Heart right ventricle (tissue), 16 donors: ENCODE results near the gene PDZD8. TPM values are rescaled to one million over a fixed set of nuclear protein-coding genes. Genes with fewer than 3 reads are reported as not detected.
A peak's percentile ranks its signal among the peaks of the same experiment; 100 is the strongest.

Source experiments
- ATAC-seq, 8 donors: fragments of 200-7000 bp; cut with Tn5 transposase; one replicate each; pipeline ENCODE4 v1.9.1; 2020; ENCODE audit warnings: mild to moderate bottlenecking in 8 of 8, moderate library complexity in 8 of 8, moderate number of reproducible peaks in 1 of 8
- DNase-seq, 2 donors: peaks; one replicate each; pipeline ENCODE4 v3.0.0-alpha.2; 2020
- H3K27ac ChIP-seq, 10 donors: fragments of 200-600 bp; sonication (generic) in 2 of 10; one replicate each; pipeline versions ENCODE4 v1.5.0 to v1.8.0; 2020 to 2022; ENCODE audit warnings: mild to moderate bottlenecking in 3 of 10
- H3K27me3 ChIP-seq, 7 donors: fragments of 200-600 bp; one replicate each; pipeline ENCODE4 v1.8.0; 2021 to 2022; ENCODE audit warnings: mild to moderate bottlenecking in 2 of 7
- H3K36me3 ChIP-seq, 9 donors: fragments of 200-600 bp; sonication (generic) in 1 of 9; one replicate each; pipeline versions ENCODE4 v1.5.0 to v1.8.0; 2020 to 2022; ENCODE audit warnings: mild to moderate bottlenecking in 2 of 9
- H3K4me1 ChIP-seq, 9 donors: fragments of 200-600 bp; sonication (generic) in 1 of 9; one replicate each; pipeline versions ENCODE4 v1.5.0 to v1.8.0; 2020 to 2022; ENCODE audit warnings: mild to moderate bottlenecking in 4 of 9
- H3K4me3 ChIP-seq, 10 donors: fragments of 200-600 bp; sonication (generic) in 2 of 10; one replicate each; pipeline versions ENCODE4 v1.5.0 to v1.8.0; 2020 to 2022; ENCODE audit warnings: mild to moderate bottlenecking in 7 of 10, moderate library complexity in 2 of 10
- H3K9me3 ChIP-seq, 11 donors: fragments of 200-600 bp in 10 of 11; sonication (generic) in 2 of 11; one replicate each; pipeline versions ENCODE4 v1.5.0 to v1.8.0; 2013 to 2022; ENCODE audit warnings: mild to moderate bottlenecking in 2 of 11, control low read depth in 1 of 11, moderate library complexity in 1 of 11
- WGBS, 2 donors: extraction: QIAGEN DNeasy Blood & Tissue Kit; methylation state at CpG; one replicate each; pipeline ENCODE4 v1.1.7; 2013; ENCODE audit warnings: inconsistent platforms in 1 of 2; 5-methylcytosine and 5-hydroxymethylcytosine counted together
- intact Hi-C, 10 donors: fragments of 100-400 bp; cut with DNase I; formaldehyde crosslinking; loops; one replicate each; pipeline versions ENCODE4 v1.11.1 to v1.14.2; 2022
- long read RNA-seq, 3 donors: library from polyadenylated mRNA; unstranded; transcript quantifications; one replicate each; pipeline ENCODE4 v2.0.0, GENCODE V29; 2020 to 2021
- polyA plus RNA-seq, 2 donors: library from polyadenylated mRNA; stranded (reverse); fragments of 200-250 nt; gene quantifications; one replicate each; pipeline ENCODE4 v1.2.3, GENCODE V29; 2013
- total RNA-seq, 10 donors: library from RNA; stranded (reverse); fragmentation: NEBNext Ultra II Directional in 3 of 10; extraction: Animal tissue kit (Norgen Biotek cat#: 25700) in 3 of 10; gene quantifications; one replicate each; pipeline versions ENCODE4 v1.2.1 to v1.2.4, GENCODE V29; 2021 to 2023
- TF ChIP-seq, protein P1 (sequence below), 9 donors: fragments of 200-600 bp; sonication (generic) in 2 of 9; IDR thresholded peaks; one replicate each; pipeline versions ENCODE4 v1.5.0 to v1.8.0; 2021 to 2022; ENCODE audit warnings: antibody characterized with exemption in 9 of 9, mild to moderate bottlenecking in 5 of 9, moderate library complexity in 1 of 9
- donor health status: Arrhythmogenic right ventricular cardiomyopathy.
- donor health status: ischemic (EF 13 %, LVEDD 7.1; RV severe dilation, severe dysfunction).
- donor health status: healthy with polysubstance abuse.
- donor health status: DM: no; HTN: yes; CAD: no.
- donor health status: DM: no; HTN: no; CAD: no.
- donor health status: ischemic (EF 25% LVEDD 6.9; RV normal size, moderate dysfunction).
- donor health status: ischemic (EF 25% LVEDD 5.7; RV mildly dilated, moderate dysfunction).
- donor health status: healthy.
- donor health status: DM: yes; HTN: yes; CAD: no.
- donor health status: Ischemic cardiomyopathy.
- donor health status: ischemic (EF 35%, LVEDD 5.7; RV mildly dilated, moderate dysfunction).
- donor health status: nonischemic (EF 11% LVEDD 7.7; RV severe dilation, severe dysfunction).
- donor health status: DM: yes; HTN: yes; CAD: no.
- donor health status: PGD.
- donor health status: ischemic (EF 29% LVEDD 5.4; RV normal size, mild dysfunction).
- donor health status: nonischemic (EF 23%, LVEDD 6.1; RV moderate dilation, normal function).

PDZD8 gene, protein sequence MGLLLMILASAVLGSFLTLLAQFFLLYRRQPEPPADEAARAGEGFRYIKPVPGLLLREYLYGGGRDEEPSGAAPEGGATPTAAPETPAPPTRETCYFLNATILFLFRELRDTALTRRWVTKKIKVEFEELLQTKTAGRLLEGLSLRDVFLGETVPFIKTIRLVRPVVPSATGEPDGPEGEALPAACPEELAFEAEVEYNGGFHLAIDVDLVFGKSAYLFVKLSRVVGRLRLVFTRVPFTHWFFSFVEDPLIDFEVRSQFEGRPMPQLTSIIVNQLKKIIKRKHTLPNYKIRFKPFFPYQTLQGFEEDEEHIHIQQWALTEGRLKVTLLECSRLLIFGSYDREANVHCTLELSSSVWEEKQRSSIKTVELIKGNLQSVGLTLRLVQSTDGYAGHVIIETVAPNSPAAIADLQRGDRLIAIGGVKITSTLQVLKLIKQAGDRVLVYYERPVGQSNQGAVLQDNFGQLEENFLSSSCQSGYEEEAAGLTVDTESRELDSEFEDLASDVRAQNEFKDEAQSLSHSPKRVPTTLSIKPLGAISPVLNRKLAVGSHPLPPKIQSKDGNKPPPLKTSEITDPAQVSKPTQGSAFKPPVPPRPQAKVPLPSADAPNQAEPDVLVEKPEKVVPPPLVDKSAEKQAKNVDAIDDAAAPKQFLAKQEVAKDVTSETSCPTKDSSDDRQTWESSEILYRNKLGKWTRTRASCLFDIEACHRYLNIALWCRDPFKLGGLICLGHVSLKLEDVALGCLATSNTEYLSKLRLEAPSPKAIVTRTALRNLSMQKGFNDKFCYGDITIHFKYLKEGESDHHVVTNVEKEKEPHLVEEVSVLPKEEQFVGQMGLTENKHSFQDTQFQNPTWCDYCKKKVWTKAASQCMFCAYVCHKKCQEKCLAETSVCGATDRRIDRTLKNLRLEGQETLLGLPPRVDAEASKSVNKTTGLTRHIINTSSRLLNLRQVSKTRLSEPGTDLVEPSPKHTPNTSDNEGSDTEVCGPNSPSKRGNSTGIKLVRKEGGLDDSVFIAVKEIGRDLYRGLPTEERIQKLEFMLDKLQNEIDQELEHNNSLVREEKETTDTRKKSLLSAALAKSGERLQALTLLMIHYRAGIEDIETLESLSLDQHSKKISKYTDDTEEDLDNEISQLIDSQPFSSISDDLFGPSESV
- total RNA-seq (10 to 100 TPM; 16.8 to 31.3 (median 23.1) TPM), polyA plus RNA-seq (1 to 10 TPM; 2.0 to 4.1 TPM)
- long read RNA-seq, donor 1, full-length matches to known transcripts = 25 of 39 reads
- long read RNA-seq, donor 1, partial matches to known transcripts = 1 of 39 reads
- long read RNA-seq, donor 1, other reads (novel, unspliced or antisense) = 13 of 39 reads
- long read RNA-seq, donor 2, full-length matches to known transcripts = 23 of 34 reads
- long read RNA-seq, donor 2, partial matches to known transcripts = 0 of 34 reads
- long read RNA-seq, donor 2, other reads (novel, unspliced or antisense) = 11 of 34 reads
- long read RNA-seq, donor 3, partial matches to known transcripts = 0 of 38 reads
- long read RNA-seq, donor 3, other reads (novel, unspliced or antisense) = 38 of 38 reads

DNA sequence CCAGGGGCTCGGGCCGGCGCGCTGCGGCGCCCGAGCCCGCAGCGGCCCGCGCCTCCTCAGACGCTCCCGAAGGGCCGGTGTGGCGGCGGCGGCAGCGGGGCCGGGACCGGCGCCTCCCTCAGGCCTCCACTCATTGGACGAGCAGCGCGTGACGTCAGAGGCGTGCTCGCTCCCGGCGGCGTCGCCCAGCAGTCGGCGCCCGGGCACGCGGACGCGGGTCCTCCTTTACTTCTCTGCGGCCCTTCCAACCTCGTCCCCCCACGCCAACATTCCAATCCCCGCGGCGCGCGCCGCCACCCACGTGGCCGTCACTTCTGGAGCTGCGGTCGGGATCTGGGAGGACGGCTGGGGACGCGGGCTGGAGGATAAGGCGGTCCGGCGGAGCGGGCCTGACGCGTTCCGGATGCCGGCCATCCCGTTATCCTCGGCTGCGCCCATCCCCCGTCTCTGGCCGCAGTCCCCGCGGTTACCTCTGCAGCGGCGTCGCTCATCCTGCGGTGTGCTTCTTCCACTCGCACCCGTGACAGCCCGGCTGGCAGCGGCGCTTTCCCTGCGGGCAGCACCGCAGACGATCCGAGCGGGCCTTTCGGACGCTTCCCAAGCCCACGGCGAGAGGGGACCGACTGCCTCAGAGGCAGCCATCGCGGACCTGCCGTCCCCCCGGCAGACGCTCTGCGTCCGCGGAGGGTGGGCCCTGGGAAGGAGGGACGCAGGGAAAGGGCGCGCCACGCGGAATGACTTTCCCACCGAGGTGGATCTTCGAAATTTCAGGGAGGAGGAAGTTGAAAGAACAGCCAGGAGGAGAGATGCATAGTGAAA lies at the start of gene PDZD8:
Gene PDZD8, minus strand, starts transcription at position 81 of the 819 bp plus-strand sequence. CDS start 213 bp downstream, outside the sequence.
- Histone ChIP-seq H3K27ac (peak within 1 kb of the TSS; percentile 71 to 97 (median 94)), H3K36me3 (no peaks in the 10 kb centered on the region), H3K9me3 (no peaks in the 10 kb centered on the region), H3K4me1 (peaks cover 6 to 45% (median 32%) of the 10 kb centered on the region in 9 donors), H3K4me3 (peak within 1 kb of the TSS; percentile 75 to 99 (median 92)), H3K27me3 (peaks cover 0 to 20% (median 12%) of the 10 kb centered on the region in 7 donors)
- 0% methylated on average over 64 to 103 of the region's 103 CpGs for WGBS, 2 donors
- TF ChIP-seq, protein P1, sequence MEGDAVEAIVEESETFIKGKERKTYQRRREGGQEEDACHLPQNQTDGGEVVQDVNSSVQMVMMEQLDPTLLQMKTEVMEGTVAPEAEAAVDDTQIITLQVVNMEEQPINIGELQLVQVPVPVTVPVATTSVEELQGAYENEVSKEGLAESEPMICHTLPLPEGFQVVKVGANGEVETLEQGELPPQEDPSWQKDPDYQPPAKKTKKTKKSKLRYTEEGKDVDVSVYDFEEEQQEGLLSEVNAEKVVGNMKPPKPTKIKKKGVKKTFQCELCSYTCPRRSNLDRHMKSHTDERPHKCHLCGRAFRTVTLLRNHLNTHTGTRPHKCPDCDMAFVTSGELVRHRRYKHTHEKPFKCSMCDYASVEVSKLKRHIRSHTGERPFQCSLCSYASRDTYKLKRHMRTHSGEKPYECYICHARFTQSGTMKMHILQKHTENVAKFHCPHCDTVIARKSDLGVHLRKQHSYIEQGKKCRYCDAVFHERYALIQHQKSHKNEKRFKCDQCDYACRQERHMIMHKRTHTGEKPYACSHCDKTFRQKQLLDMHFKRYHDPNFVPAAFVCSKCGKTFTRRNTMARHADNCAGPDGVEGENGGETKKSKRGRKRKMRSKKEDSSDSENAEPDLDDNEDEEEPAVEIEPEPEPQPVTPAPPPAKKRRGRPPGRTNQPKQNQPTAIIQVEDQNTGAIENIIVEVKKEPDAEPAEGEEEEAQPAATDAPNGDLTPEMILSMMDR (IDR thresholded peaks at IDR 0.05) = peak in 3 of 9 donors; percentile 6 to 24 (median 15)
- peak; percentile 94 to 96 for DNase-seq
- intact Hi-C loops = loop anchor here in 1 of 10 donors (2.0 kb wide), 1 partner anchor 67 kb away; no protein-coding TSS in a partner anchor
- peak; percentile 97 to 99 (median 98) for ATAC-seq

DNA sequence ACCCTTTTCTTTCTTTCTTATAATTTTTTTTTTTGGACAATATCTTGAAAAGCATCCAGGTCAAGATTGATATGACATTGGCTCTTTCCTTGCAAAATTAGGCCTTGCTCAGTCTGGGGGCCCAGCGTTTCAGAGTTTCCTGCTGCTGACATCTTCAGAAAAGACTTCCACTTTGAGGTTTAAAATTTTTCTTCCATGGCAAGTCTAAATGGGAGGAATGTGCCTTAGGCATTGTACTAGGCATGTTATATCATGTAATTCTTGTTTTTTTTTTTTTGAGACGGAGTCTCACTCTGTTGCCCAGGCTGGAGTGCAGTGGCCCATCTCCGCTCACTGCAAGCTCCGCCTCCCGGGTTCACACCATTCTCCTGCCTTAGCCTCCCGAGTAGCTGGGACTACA lies 48.9 kb upstream of the PDZD8 start:
- Histone ChIP-seq H3K27me3 (peaks cover 0 to 25% (median 0%) of the 10 kb centered on the region in 7 donors), H3K27ac (no peak overlapping the region), H3K9me3 (peaks cover 0 to 7% (median 0%) of the 10 kb centered on the region in 11 donors), H3K4me1 (no peaks in the 10 kb centered on the region), H3K36me3 (no peaks in the 10 kb centered on the region), H3K4me3 (no peak overlapping the region)
- TF ChIP-seq, protein P1 (IDR thresholded peaks at IDR 0.05) = no peak
- intact Hi-C loops = no loop called here
- DNase-seq (no peak), ATAC-seq (no peak)
- 84 to 88% methylated on average over 6 of the region's 6 CpGs for WGBS, 2 donors

DNA sequence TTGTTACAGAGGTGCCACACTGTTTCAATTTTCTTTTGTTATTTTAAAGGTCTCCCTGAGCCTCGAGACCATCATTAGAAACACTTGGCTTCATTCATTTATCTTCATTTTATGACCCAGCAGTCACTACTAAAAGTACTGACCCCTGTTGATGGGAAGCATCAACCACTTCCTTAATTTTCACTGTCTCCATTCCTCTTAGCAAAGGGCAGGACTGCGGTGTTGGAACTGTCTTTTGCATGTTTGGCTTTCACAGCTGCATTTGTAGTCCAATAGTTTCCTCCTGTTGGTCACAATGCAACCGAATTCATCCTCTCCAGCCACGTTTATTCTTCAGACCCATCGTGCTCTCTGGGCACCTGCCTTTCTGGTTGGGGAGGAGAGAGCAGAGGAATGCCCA lies 46.7 kb upstream of the PDZD8 start:
- H3K9me3 ChIP-seq = peaks cover 0 to 7% (median 0%) of the 10 kb centered on the region in 11 donors
- TF ChIP-seq, protein P1 (IDR thresholded peaks at IDR 0.05) = no peak
- H3K27ac ChIP-seq = no peak overlapping the region
- 76 to 82% methylated on average over 5 of the region's 5 CpGs for WGBS, 2 donors
- intact Hi-C loops = no loop called here
- no peaks in the 10 kb centered on the region for H3K4me1 ChIP-seq
- ATAC-seq = no peak
- H3K4me3 ChIP-seq = no peak overlapping the region
- no peaks in the 10 kb centered on the region for H3K36me3 ChIP-seq
- H3K27me3 ChIP-seq = peaks cover 0 to 24% (median 0%) of the 10 kb centered on the region in 7 donors
- no peak for DNase-seq
